Breast epithelium (tissue), 4 donors: ENCODE results near the gene SPRY2. TPM values are rescaled to one million over a fixed set of nuclear protein-coding genes. Genes with fewer than 3 reads are reported as not detected.

ENCODE experiments used
- DNase-seq, 2 donors: peaks; one replicate each; pipeline ENCODE4 v3.0.0-alpha.2; 2019; ENCODE audit warnings: low spot score in 2 of 2
- H3K27ac ChIP-seq, 2 donors: fragments of 200-600 bp; sonication (generic) in 1 of 2; one replicate each; pipeline ENCODE4 v1.5.1; 2016 to 2019; ENCODE audit warnings: mild to moderate bottlenecking in 1 of 2
- H3K27me3 ChIP-seq, 2 donors: fragments of 200-600 bp; sonication (generic) in 1 of 2; one replicate each; pipeline versions ENCODE4 v1.5.1 to v1.6.0; 2017 to 2019; ENCODE audit warnings: control low read depth in 1 of 2, mild to moderate bottlenecking in 1 of 2
- H3K36me3 ChIP-seq: fragments of 200-600 bp; one replicate; pipeline ENCODE4 v1.5.1; 2019
- H3K4me1 ChIP-seq, 2 donors: fragments of 200-600 bp; sonication (generic); one replicate each; pipeline ENCODE4 v1.5.1; 2016 to 2019; ENCODE audit warnings: control low read depth in 1 of 2
- H3K4me3 ChIP-seq, 3 donors: fragments of 200-600 bp; sonication (generic); 1 replicate in 2 of 3; 2 replicates in 1 of 3; pipeline ENCODE4 v1.5.1; 2016 to 2019; ENCODE audit warnings: mild to moderate bottlenecking in 3 of 3, moderate library complexity in 2 of 3
- H3K9me3 ChIP-seq, 2 donors: fragments of 200-600 bp; sonication (generic) in 1 of 2; one replicate each; pipeline ENCODE4 v1.5.1; 2016 to 2019; ENCODE audit warnings: control low read depth in 1 of 2
- POLR2A ChIP-seq: fragments of 450-650 bp; IDR thresholded peaks from one replicate; pipeline ENCODE4 v1.6.1; 2016; ENCODE audit warnings: antibody characterized with exemption, mild to moderate bottlenecking, moderate library complexity
- POLR2AphosphoS5 ChIP-seq, 3 donors: sonication (generic); formaldehyde crosslinking; IDR thresholded peaks; one replicate each; pipeline ENCODE4 v1.6.1; 2017; ENCODE audit warnings: antibody characterized with exemption in 3 of 3
- intact Hi-C: fragments of 100-400 bp; cut with DNase I; formaldehyde crosslinking; loops from one replicate; pipeline ENCODE4 v1.15.1; 2023; ENCODE audit warnings: low total_unique reads
- total RNA-seq, 3 donors: library from RNA; depleted of rRNA; stranded (reverse); fragments of >200 nt; gene quantifications; one replicate each; pipeline ENCODE4 v1.1.0, GENCODE V29; 2016
- TF ChIP-seq, protein P1 (sequence below), 3 donors: fragments of 450-650 bp; IDR thresholded peaks; one replicate each; pipeline ENCODE4 v1.5.1; 2016 to 2017; ENCODE audit warnings: antibody characterized with exemption in 3 of 3, mild to moderate bottlenecking in 3 of 3, moderate library complexity in 3 of 3

Gene SPRY2
- total RNA-seq, 3 donors from 2014 or later: 52.1 to 76.0 (median 71.0) TPM

DNA sequence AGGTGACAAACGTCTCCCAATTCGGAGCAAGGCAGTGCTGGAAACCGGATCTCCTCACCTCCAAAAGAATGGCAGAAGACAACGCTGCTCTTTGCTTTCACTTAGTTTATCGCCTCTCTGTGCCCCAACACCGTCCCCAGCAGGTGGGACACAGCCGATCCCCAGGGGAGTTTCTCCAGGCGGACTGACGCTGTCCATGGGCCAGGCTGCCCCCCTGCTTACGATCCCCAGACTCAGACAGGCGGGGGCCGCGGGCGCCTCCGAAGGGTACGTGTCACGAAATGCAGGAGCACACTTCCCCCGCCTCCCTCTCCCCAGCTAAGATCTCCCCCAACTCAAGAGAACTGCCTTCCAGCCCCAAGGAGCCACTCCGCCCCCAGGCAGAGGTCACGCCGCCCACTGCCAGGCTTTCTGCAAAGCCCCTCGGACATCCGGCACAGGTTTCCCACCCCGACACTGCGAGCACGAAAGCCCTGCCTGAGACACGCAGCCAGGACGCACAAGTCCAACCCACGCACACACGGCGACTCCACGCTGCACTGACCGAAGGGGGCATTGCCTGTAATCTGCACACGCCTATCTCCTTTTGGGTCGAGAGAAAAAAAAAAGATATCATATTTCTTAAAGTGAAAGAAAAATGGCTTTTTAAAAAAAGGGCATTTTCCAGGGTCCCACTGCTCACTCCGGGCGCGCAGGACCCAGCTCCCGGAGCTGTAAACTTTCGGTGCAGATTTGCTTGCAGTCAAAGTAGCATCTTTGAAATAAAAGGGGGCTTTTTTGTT is 2.0 kb downstream of the SPRY2 start:
- no peaks in the 10 kb centered on the region for H3K4me1 ChIP-seq
- peak overlapping the region; percentile 96 to 98 for H3K27ac ChIP-seq
- intact Hi-C loops: no loop called here
- H3K27me3 ChIP-seq: no peaks in the 10 kb centered on the region
- peak overlapping the region; percentile 59 to 88 (median 78) for H3K4me3 ChIP-seq
- H3K9me3 ChIP-seq: no peaks in the 10 kb centered on the region
- TF ChIP-seq POLR2A (no peak), POLR2AphosphoS5 (IDR thresholded peaks at IDR 0.05) (peak; percentile 5 to 50 (median 26))
- DNase-seq: peak; percentile 63 to 79
- H3K36me3 ChIP-seq: no peaks in the 10 kb centered on the region

DNA sequence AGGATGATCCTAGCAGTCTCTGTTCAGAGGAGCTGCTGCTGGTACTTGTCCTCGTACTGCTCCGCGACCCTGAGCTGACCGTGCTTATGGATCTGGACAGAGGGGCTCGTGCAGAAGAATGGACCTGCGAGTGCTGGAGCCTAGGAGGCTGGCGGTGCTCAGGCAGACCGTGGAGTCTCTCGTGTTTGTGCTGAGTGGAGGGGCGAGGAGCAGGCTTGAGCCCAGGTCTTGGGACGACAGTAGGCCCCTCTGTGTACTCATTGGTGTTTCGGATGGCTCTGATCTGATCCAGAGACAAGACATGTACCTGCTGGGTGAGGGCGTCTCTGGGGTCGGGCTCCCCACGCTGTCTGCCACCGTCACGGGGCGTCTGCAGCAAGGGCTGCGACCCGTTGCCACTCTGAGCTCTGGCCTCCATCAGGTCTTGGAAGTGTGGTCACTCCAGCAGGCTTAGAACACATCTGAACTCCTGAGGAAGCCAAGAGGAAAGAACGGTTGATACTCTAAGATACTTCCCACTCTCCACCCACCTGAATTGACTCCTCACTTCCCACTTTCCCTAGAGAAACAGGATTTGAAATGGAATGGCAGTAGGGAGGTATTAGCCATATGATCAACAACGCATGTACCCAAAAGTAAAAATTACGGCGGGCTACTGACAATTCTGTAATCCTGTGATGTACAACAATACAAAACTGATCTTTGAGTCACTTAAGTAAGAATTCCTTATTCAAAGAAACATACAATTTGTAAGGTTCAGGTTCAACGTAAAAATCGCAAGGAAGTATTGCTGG is 3.4 kb downstream of the SPRY2 start:
- TF ChIP-seq, protein P1, sequence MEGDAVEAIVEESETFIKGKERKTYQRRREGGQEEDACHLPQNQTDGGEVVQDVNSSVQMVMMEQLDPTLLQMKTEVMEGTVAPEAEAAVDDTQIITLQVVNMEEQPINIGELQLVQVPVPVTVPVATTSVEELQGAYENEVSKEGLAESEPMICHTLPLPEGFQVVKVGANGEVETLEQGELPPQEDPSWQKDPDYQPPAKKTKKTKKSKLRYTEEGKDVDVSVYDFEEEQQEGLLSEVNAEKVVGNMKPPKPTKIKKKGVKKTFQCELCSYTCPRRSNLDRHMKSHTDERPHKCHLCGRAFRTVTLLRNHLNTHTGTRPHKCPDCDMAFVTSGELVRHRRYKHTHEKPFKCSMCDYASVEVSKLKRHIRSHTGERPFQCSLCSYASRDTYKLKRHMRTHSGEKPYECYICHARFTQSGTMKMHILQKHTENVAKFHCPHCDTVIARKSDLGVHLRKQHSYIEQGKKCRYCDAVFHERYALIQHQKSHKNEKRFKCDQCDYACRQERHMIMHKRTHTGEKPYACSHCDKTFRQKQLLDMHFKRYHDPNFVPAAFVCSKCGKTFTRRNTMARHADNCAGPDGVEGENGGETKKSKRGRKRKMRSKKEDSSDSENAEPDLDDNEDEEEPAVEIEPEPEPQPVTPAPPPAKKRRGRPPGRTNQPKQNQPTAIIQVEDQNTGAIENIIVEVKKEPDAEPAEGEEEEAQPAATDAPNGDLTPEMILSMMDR (IDR thresholded peaks at IDR 0.05): no peak
- TF ChIP-seq POLR2A (no peak), POLR2AphosphoS5 (IDR thresholded peaks at IDR 0.05) (no peak)
- DNase-seq: no peak
- intact Hi-C loops: no loop called here
- Histone ChIP-seq H3K4me3 (peak overlapping the region; percentile 59 to 88 (median 78)), H3K36me3 (no peaks in the 10 kb centered on the region), H3K4me1 (no peaks in the 10 kb centered on the region), H3K27me3 (no peaks in the 10 kb centered on the region), H3K27ac (peak overlapping the region; percentile 96 to 98), H3K9me3 (no peaks in the 10 kb centered on the region)

DNA sequence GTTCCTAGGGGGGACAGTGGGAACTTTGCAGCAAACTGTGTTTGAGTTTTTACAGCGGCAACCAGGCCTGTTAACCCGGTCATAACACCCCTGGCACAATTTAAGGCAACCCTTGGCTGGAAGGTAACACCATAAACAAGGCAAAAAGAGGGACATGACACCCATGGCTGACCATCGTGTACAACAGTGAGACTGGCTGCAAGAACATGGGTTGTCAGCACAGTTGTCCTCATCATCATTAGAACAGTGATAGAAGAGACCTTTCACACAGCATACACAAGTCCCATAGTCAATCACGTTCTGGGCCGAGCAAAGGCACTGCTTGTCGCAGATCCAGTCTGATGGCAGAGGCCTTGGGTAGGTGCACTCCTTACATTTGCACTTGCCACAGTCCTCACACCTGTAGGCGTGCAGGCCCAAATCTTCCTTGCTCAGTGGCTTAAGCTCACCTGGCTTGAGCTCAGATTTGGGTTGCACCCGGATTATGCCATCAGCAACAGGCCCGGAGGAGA is 4.1 kb downstream of the SPRY2 start:
- Histone ChIP-seq H3K27me3 (no peaks in the 10 kb centered on the region), H3K4me1 (no peaks in the 10 kb centered on the region), H3K36me3 (no peaks in the 10 kb centered on the region), H3K27ac (peak overlapping the region; percentile 96 to 98), H3K4me3 (peak overlapping the region; percentile 59 to 88 (median 78)), H3K9me3 (no peaks in the 10 kb centered on the region)
- no peak for TF ChIP-seq POLR2A
- peak in 1 of 3 donors; percentile 19 for TF ChIP-seq POLR2AphosphoS5 (IDR thresholded peaks at IDR 0.05)
- intact Hi-C loops: no loop called here
- no peak for DNase-seq

DNA sequence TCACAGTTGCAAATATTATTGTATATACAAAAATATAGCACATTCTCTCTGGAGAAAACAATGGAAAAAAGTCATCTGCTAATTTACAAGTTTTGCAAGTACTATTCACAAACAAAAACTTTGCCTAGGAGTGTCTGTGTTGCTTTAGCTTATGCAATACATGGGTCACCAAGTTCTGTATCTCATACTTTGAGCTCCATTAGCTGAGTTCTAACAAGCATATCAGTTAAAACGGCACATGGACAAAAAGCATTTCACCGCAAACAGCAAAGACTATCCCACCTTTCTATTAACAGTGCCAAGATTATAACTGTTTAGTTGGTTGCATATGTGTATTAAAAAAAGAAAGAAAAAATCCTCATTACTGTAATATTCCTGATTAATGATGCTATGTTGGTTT is 4.6 kb downstream of the SPRY2 start:
- Histone ChIP-seq H3K27ac (peak overlapping the region; percentile 96 to 98), H3K4me3 (peak overlapping the region; percentile 59 to 88 (median 78)), H3K4me1 (no peaks in the 10 kb centered on the region), H3K36me3 (no peaks in the 10 kb centered on the region), H3K27me3 (no peaks in the 10 kb centered on the region), H3K9me3 (no peaks in the 10 kb centered on the region)
- DNase-seq: no peak
- intact Hi-C loops: no loop called here
- TF ChIP-seq POLR2AphosphoS5 (IDR thresholded peaks at IDR 0.05): no peak
- TF ChIP-seq POLR2A: no peak
- TF ChIP-seq, protein P1 (IDR thresholded peaks at IDR 0.05): no peak

DNA sequence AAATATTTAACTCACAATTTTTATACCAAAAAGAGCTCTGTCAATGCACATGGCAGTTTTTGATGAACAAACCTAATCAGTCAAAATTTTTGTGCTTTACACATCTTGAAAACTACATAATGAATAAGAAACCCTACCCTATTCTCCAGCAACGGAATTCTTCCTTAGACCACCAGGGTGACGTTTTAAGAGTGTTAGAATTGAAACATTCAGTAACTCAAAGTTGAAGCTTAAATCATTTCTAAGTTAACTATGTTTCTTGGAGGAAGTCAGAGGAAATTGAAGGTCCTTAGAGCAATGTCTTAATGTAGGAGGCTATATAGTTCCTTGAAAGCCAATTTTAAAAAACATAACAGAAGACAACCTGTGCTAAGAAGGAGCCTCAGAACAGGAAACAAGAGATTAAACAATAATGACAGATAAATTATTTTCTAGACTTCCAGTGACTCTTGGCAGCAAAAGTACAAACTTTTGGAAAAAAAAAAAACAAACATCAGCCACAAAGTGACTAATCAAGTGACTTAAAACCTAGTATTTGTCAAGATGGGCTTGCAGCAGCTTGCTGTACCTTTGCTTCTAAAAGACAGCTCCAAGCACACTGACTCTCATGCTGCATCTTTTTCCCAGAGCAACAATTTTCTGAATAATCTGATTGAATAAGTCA is 6.2 kb downstream of the SPRY2 start:
- no peak for DNase-seq
- TF ChIP-seq POLR2AphosphoS5 (IDR thresholded peaks at IDR 0.05): no peak
- TF ChIP-seq POLR2A: no peak
- TF ChIP-seq, protein P1 (IDR thresholded peaks at IDR 0.05): no peak
- H3K9me3 ChIP-seq: no peaks in the 10 kb centered on the region
- intact Hi-C loops: no loop called here
- H3K4me3 ChIP-seq: peak overlapping the region in 2 of 3 donors; percentile 0 to 23
- H3K27ac ChIP-seq: peak overlapping the region; percentile 13 to 23
- H3K36me3 ChIP-seq: no peaks in the 10 kb centered on the region
- H3K27me3 ChIP-seq: no peaks in the 10 kb centered on the region
- H3K4me1 ChIP-seq: no peaks in the 10 kb centered on the region
